NCI-H2171 (cell line): ENCODE results near the gene CHAF1A.
A peak's percentile ranks its signal among the peaks of the same experiment; 100 is the strongest.

Experiments
- DNase-seq: peaks from one replicate; lab custom pipeline; 2025; lab: John Stamatoyannopoulos, UW

CHAF1A gene

GRCh38 chr19:4380254-4380727 lies 22.1 kb upstream of the CHAF1A start:
- no peak for DNase-seq

DNA sequence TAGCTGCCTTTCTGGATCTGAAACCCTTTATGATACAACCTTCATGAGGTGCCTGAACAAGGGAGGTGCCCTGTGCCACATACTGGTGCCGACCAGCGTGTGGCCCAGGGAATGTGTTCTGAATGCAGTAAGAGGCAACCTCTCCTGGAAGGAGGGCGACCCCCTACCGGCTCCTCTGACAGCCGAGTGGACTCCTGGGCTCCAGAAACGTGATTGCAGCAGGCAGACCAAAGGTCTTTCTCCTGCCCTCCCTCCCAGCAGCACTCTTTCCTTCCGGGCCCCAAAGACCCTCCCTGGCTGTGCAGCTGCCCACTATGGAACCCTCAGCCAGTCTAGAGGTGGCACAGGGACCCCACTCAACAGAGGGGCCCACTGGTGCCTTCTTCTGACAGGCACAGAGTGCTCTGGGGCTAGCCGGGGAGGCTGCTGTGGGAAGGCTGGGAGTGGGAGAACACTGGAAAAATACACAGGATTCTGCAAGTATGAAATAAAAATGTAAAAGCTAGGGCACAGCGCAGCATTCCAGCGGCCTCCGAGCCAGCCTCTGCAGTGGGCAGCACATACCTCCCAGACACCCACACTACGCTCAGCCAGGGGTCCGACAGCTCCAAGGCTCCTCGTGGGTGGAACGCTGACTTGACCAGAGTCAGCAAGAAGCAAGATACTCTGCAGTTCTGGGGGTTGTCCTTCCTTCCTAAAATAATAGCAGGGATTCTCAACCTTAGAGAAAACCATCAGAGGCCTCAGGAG lies 17.0 kb upstream of the CHAF1A start:
- DNase-seq = no peak

DNA sequence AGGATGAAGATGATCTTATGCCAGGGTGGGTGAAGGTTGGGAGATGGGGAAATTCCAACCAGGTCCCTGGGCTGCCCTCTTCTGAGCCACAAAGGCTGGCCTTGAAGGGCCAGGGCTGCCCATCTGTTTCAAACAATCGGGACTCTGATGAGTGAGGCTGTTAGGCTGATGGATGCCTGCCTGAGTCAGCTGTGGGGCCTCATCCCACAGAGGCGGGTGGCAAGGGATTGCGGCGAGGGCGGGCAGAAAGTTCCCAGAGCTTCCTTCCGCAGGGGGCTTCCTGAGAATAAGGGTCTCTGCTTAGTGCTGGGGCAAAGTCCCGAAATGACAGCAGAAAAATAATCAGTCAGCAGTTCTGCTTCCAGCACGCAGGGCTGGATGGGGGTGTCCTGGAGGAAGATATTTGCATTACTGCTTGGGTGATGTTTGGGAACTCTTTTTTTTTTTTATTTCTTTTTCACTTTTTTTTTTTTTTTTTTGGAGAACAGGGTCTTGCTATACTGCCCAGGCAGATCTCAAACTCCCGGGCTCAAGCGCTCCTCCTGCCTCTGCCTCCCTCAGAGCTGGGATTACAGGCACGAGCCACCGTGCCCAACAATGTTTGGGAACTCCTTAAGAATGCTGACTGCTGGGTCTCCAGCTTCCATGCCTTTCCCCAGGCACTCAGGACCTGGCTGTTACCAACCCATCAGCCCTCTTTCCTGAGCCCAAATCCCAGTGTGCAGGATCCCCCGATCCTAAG lies 16.2 kb upstream of the CHAF1A start:
- DNase-seq = no peak

- DNase-seq = no peak
Observed at GRCh38 chr19:4388337-4389063, 13.9 kb upstream of the CHAF1A start.

DNA sequence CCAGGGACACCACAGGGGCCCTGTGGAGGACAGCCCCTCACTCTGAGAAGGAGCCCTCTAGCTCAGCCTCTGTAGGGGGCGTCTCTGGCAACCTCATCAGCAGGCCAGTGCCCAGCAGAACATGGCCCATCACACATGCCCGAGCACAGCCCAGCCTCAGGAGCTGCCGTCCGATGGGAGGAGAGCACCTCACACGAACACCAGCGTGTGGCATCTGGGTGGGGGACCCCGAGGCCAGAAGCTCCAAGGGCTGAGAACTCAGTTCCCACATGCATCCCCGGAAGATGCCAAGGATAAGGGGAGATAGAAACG lies 13.4 kb upstream of the CHAF1A start:
- no peak for DNase-seq

DNA sequence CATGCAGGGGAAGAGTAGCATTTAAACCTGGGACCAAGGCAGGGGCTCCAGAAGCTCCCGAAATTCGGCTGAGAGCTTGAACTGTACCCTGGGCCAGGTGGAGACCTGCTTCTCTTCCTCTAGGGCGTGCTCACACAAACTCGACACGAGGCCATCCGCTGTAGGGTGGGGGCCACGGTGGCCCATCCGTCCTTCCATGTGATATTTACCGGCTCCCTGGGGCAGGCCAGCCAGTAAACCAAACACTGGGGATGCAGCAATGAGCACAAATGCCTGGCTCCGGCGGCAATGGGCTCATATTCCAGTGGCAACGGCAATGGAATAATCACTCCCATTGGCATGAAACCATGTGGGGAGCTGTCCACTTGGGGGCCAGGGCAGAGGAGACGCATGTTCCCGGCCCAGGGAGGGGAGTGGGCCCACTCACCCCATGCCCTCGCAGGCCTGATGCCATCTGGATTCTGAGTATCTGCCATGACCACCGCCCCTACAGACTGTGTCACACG lies 12.9 kb upstream of the CHAF1A start:
- no peak for DNase-seq

GRCh38 chr19:4390017-4390566 lies 12.3 kb upstream of the CHAF1A start:
- no peak for DNase-seq

GRCh38 chr19:4390567-4391305 lies 11.7 kb upstream of the CHAF1A start:
- DNase-seq = peak; percentile 50

GRCh38 chr19:4391306-4391693 lies 11.1 kb upstream of the CHAF1A start:
- no peak for DNase-seq

DNA sequence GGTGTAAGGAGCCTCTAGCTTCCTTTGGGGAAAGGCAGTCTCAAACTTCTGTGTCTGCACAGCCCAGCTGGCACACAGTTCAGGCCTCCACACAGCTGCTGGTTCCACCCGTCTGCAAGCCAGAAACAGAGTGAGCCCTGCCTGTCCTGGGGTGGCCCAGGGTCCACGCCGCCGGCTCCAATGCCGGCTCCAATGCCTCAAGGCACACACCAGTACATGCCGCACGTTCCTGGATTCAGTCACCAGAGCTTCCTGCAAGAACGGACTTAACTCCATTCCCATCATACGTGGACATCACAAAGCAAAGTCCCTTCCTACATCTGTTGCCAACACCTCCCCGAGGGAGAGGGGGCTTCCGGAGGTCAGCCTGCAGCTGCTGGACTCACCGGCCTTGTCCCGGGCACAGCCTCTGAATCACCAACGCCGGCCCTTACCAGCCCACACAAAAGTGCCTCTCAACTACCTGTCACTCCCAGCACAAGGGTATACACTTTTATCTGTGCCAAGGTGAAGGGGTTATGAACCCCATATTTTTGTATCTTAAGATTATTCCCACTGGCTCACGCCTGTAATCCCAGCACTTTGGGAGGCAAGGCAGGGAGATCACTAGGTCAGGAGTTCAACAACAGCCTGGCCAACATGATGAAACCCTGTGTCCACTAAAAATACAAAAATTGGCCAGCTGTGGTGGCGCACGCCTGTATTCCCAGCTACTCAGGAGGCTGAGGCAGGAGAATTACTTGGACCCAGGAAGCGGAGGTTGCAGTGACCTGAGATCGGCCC lies 10.5 kb upstream of the CHAF1A start:
- no peak for DNase-seq

DNA sequence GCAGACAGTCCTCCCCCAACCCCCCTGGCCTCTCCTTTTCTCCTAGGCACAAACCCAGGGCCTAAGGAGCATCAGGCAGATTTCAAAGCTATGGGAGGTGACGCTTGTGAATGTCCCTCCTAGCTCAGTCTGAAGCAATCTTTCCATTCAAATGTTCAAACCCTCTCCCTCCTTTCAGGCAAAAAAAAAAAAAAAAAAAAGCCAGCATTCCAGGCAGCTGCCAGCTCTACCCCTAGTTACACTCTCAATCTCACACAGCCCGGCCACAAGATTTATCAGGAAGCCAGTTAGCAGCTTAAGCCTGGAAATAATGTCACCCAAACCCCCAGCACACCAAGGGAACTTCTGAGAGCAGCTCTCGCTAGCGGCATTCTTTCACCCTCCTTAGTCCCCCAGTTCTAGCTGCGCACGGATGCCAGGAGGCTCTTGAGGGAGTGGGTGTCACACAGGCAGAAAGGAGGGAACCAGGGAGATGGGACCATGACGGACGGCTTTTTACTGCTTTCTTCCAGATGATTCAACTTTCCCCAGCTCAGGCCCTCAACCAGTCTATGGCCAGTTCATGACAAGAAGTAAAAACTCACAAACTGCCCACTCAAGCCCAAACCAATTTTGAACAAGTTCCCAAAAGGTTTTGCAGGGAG lies 8.4 kb upstream of the CHAF1A start:
- DNase-seq = no peak

GRCh38 chr19:4396949-4397783 lies 5.3 kb upstream of the CHAF1A start:
- no peak for DNase-seq

- no peak for DNase-seq
Observed at GRCh38 chr19:4399812-4400134, 2.7 kb upstream of the CHAF1A start.

GRCh38 chr19:4400135-4400936 lies 2.1 kb upstream of the CHAF1A start, which contains the start of gene SH3GL1:
TSS of gene SH3GL1 (minus strand) at chr19:4400547. CDS start at chr19:4400368, 179 bp downstream.
- DNase-seq = peak; percentile 95

DNA sequence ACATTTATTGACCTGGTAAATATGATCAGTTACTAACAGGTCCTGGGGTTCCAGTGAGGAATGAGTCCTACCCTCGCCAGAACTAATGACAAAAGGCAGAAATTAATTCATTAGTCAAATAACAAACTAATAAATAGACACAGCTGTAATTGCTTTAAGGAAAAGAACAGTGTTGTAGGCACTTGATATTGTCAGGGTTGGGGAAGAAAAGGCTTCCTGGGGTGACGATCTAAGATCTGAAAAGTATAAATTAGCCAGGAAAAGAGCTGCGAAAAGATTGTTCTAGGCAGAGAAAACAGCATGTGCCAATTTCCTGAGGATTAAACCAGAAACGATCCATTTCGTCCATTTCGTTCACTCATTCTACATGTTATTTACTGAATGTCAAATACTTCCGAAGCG lies 670 bp upstream of the CHAF1A start:
- no peak for DNase-seq

GRCh38 chr19:4403005-4403761 lies 743 bp downstream of the CHAF1A start:
- no peak for DNase-seq

DNA sequence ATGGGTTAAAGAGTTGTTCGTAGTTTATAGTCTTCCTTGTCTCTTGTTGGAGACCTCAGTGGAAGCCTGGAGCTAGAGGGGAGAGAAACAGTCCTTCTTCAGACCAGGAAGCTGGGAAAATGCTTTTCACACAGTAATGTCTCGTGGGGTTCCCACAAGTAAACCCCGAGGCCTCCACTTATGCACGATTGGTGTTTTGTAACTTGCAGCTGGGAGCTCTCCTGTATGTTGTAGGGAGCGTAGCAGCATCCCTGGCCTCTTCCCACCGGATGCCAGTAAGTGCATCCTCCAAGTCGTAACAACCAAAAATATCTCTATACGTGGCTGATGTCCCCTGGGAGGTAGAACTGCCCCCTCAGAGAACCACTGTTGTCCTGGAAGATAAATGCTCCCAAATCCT lies 3.5 kb downstream of the CHAF1A start:
- DNase-seq = no peak

- DNase-seq = no peak
Observed at GRCh38 chr19:4406626-4407025, 4.2 kb downstream of the CHAF1A start.
